ENCODE results near the gene ROCK2. TPM values are rescaled to one million over a fixed set of nuclear protein-coding genes. Genes with fewer than 3 reads are reported as not detected.

Gene ROCK2
- total and polyA plus RNA-seq, 2 experiments from 2014 or later = 34.5 to 59.6 TPM

GRCh38 chr2:11304476-11304875 lies 40.0 kb downstream of the ROCK2 start:
- TF ChIP-seq EZH2 (IDR thresholded peaks at IDR 0.05; ENCODE audit: borderline replicate concordance) (no peak), CTCF (IDR thresholded peaks at IDR 0.05; ENCODE audit: poor library complexity) (no peak), EZH2phosphoT487 (IDR thresholded peaks at IDR 0.05; ENCODE audit: low read depth, severe bottlenecking, unreplicated experiment) (no peak)
- Histone ChIP-seq H3K9me3 (ENCODE audit: low read depth) (no peaks in the 10 kb centered on the region), H3K27me3 (no peaks in the 10 kb centered on the region), H3K9me2 (replicated peaks; ENCODE audit: insufficient read depth) (no peaks in the 10 kb centered on the region), H3K4me1 (ENCODE audit: insufficient read depth) (peaks cover 11% of the 10 kb centered on the region), H3K79me2 (peaks cover 96% of the 10 kb centered on the region), H2AFZ (no peak overlapping the region), H3K4me3 (no peak overlapping the region), H3K36me3 (replicated peaks; ENCODE audit: insufficient read depth, low read depth) (no peaks in the 10 kb centered on the region), H3K27ac (no peak overlapping the region), H3K4me2 (no peak overlapping the region), H4K20me1 (ENCODE audit: insufficient read depth, poor library complexity, severe bottlenecking) (peaks cover 74% of the 10 kb centered on the region)
- DNase-seq (ENCODE audit: low spot score) = no peak
- 95% methylated on average over 5 of the region's 5 CpGs for WGBS (ENCODE audit: low lambda C conversion rate, missing lambda C conversion rate)

- Histone ChIP-seq H3K79me2 (peaks cover 98% of the 10 kb centered on the region), H2AFZ (no peak overlapping the region), H3K9me3 (ENCODE audit: low read depth) (no peaks in the 10 kb centered on the region), H3K4me1 (ENCODE audit: insufficient read depth) (peaks cover 11% of the 10 kb centered on the region), H3K4me3 (no peak overlapping the region), H3K9me2 (replicated peaks; ENCODE audit: insufficient read depth) (no peaks in the 10 kb centered on the region), H4K20me1 (ENCODE audit: insufficient read depth, poor library complexity, severe bottlenecking) (peaks cover 76% of the 10 kb centered on the region), H3K27me3 (no peaks in the 10 kb centered on the region), H3K27ac (no peak overlapping the region), H3K36me3 (replicated peaks; ENCODE audit: insufficient read depth, low read depth) (no peaks in the 10 kb centered on the region), H3K4me2 (no peak overlapping the region)
- WGBS (ENCODE audit: low lambda C conversion rate, missing lambda C conversion rate) = 70% methylated on average over 5 of the region's 5 CpGs
- TF ChIP-seq EZH2phosphoT487 (IDR thresholded peaks at IDR 0.05; ENCODE audit: low read depth, severe bottlenecking, unreplicated experiment) (no peak), CTCF (IDR thresholded peaks at IDR 0.05; ENCODE audit: poor library complexity) (no peak), EZH2 (IDR thresholded peaks at IDR 0.05; ENCODE audit: borderline replicate concordance) (no peak)
- no peak for DNase-seq (ENCODE audit: low spot score)
These were observed 41.0 kb downstream of the ROCK2 start for GRCh38 chr2:11303290-11304013.

- Histone ChIP-seq H2AFZ (no peak overlapping the region), H3K4me3 (no peak overlapping the region), H3K79me2 (peaks cover 100% of the 10 kb centered on the region), H3K36me3 (replicated peaks; ENCODE audit: insufficient read depth, low read depth) (no peaks in the 10 kb centered on the region), H3K27ac (no peak overlapping the region), H4K20me1 (ENCODE audit: insufficient read depth, poor library complexity, severe bottlenecking) (peaks cover 68% of the 10 kb centered on the region), H3K4me2 (no peak overlapping the region), H3K4me1 (ENCODE audit: insufficient read depth) (no peaks in the 10 kb centered on the region), H3K27me3 (no peaks in the 10 kb centered on the region), H3K9me2 (replicated peaks; ENCODE audit: insufficient read depth) (no peaks in the 10 kb centered on the region), H3K9me3 (ENCODE audit: low read depth) (no peaks in the 10 kb centered on the region)
- WGBS (ENCODE audit: low lambda C conversion rate, missing lambda C conversion rate) = 85% methylated on average over 6 of the region's 6 CpGs
- TF ChIP-seq EZH2 (IDR thresholded peaks at IDR 0.05; ENCODE audit: borderline replicate concordance) = no peak
- TF ChIP-seq EZH2phosphoT487 (IDR thresholded peaks at IDR 0.05; ENCODE audit: low read depth, severe bottlenecking, unreplicated experiment) = no peak
- no peak for TF ChIP-seq CTCF (IDR thresholded peaks at IDR 0.05; ENCODE audit: poor library complexity)
- no peak for DNase-seq (ENCODE audit: low spot score)
These were observed 45.0 kb downstream of the ROCK2 start for GRCh38 chr2:11299439-11299838.
